K562 (cell line): Measurements from ENCODE around the gene IRAK3. TPM values are rescaled to one million over a fixed set of nuclear protein-coding genes. Genes with fewer than 3 reads are reported as not detected.

ENCODE experiments used
- ATAC-seq: fragments of 200-7000 bp; cut with Tn5 transposase; 3 replicates; pipeline ENCODE4 v1.9.1; 2020; ENCODE audit warnings: moderate library complexity
- BruUV-seq: library from RNA; stranded (reverse); fragments of 400-500 nt; replicated peaks from 2 replicates; lab custom pipeline; 2021; lab: Mats Ljungman, UMichigan
- CTCF ChIA-PET: fragments of 300-600 bp; formaldehyde crosslinking; extraction: SDS; loops from one replicate; lab custom pipeline; 2021; ENCODE audit warnings: low intra/inter-chr PET ratio; lab: Yijun Ruan, JAX
- POLR2A ChIA-PET: fragments of 300-600, 350-650 bp; sonication (Branson Sonifier 250); formaldehyde crosslinking; extraction: SDS; loops from one replicate; lab custom pipeline; 2021; ENCODE audit warnings: antibody characterized with exemption, inconsistent platforms; lab: Yijun Ruan, JAX
- DNase-seq, 4 experiments: peaks; one replicate each; pipeline versions ENCODE4 v3.0.0 to v3.0.0-alpha.2; 2011 to 2018; ENCODE audit warnings: low spot score in 3 of 4, mixed read lengths in 3 of 4; ENCODE audit errors: extremely low read depth in 1 of 4
- FAIRE-seq: peaks from 2 replicates; lab custom pipeline; 2011; peaks lifted over from hg19 to GRCh38; lab: Jason Lieb, UNC
- H2AFZ ChIP-seq: 2 replicates; pipeline ENCODE4 v1.6.0; 2011; ENCODE audit warnings: low read depth, low read length, control low read depth, inconsistent platforms
- H3K27ac ChIP-seq: fragments of 200-600 bp; 3 replicates; pipeline ENCODE4 v1.8.0; 2011; ENCODE audit warnings: low read depth, mild to moderate bottlenecking, control low read depth, inconsistent platforms, low read length, moderate library complexity, mixed read lengths; ENCODE audit errors: extremely low read depth
- H3K27me3 ChIP-seq, 2 experiments: fragments of 300-600 bp in 1 of 2; 2 replicates in 1 of 2; 3 replicates in 1 of 2; pipeline versions ENCODE4 v1.6.0 to v1.8.0; 2011; ENCODE audit warnings: inconsistent platforms in 2 of 2, low read length in 2 of 2, mild to moderate bottlenecking in 1 of 2, mixed read lengths in 1 of 2, moderate library complexity in 1 of 2; ENCODE audit not compliant: control insufficient read depth in 2 of 2, insufficient read depth in 2 of 2
- H3K36me3 ChIP-seq: fragments of 300-600 bp; 3 replicates; pipeline ENCODE4 v1.8.0; 2011; ENCODE audit warnings: mild to moderate bottlenecking, low read length, inconsistent platforms; ENCODE audit not compliant: control insufficient read depth, insufficient read depth
- H3K4me1 ChIP-seq, 2 experiments: fragments of 200-600 bp in 1 of 2; replicated peaks in 1 of 2; 2 replicates in 1 of 2; 3 replicates in 1 of 2; pipeline versions ENCODE4 v1.5.1 to v1.8.0; 2011; ENCODE audit warnings: inconsistent platforms in 2 of 2, low read length in 2 of 2, mild to moderate bottlenecking in 1 of 2, mixed read lengths in 1 of 2, moderate library complexity in 1 of 2; ENCODE audit not compliant: control insufficient read depth in 2 of 2, insufficient read depth in 2 of 2
- H3K4me2 ChIP-seq: 2 replicates; pipeline ENCODE4 v1.6.1; 2011; ENCODE audit warnings: low read length, control low read depth, inconsistent platforms, mixed read lengths; ENCODE audit not compliant: insufficient read depth
- H3K4me3 ChIP-seq: fragments of 200-600 bp; sonication (generic), shearing (Covaris generic); 2 replicates; pipeline ENCODE4 v1.5.1; 2016; ENCODE audit warnings: control low read depth, inconsistent platforms
- H3K79me2 ChIP-seq: fragments of 200-600 bp; 3 replicates; pipeline ENCODE4 v1.8.0; 2011; ENCODE audit warnings: low read length, inconsistent platforms; ENCODE audit not compliant: control insufficient read depth, insufficient read depth
- H3K9ac ChIP-seq, 2 experiments: 2 replicates each; pipeline versions ENCODE4 v1.6.0 to v1.6.1; 2011; ENCODE audit warnings: low read depth in 2 of 2, low read length in 2 of 2, control low read depth in 1 of 2, inconsistent platforms in 1 of 2, mild to moderate bottlenecking in 1 of 2, mixed read lengths in 1 of 2; ENCODE audit not compliant: insufficient read depth in 1 of 2
- H3K9me1 ChIP-seq: one replicate; pipeline ENCODE4 v1.6.0; 2011; ENCODE audit warnings: inconsistent platforms, mild to moderate bottlenecking, low read length, moderate library complexity; ENCODE audit not compliant: control insufficient read depth, insufficient read depth
- H3K9me3 ChIP-seq: replicated peaks from 2 replicates; pipeline ENCODE4 v1.5.1; 2011; ENCODE audit warnings: low read depth, low read length, inconsistent platforms; ENCODE audit not compliant: control insufficient read depth, insufficient read depth
- H4K20me1 ChIP-seq: replicated peaks from 2 replicates; pipeline ENCODE4 v1.6.1; 2011; ENCODE audit warnings: low read length, inconsistent platforms, mixed read lengths; ENCODE audit not compliant: control insufficient read depth, insufficient read depth
- ARHGAP35 ChIP-seq: fragments of 450-650 bp; IDR thresholded peaks from 2 replicates; pipeline ENCODE4 v1.6.1; 2018; ENCODE audit not compliant: partially characterized antibody
- BACH1 ChIP-seq: fragments of 200-800 bp; sonication (Bioruptor generic); IDR thresholded peaks from 2 replicates; pipeline ENCODE4 v1.6.1; 2016; ENCODE audit warnings: missing genetic modification characterization, missing compliant biosample characterization
- HCFC1 ChIP-seq: IDR thresholded peaks from 2 replicates; pipeline ENCODE4 v1.6.1; 2012; ENCODE audit warnings: low read depth, low read length, improper control_type of control experiment
- HDAC6 ChIP-seq: IDR thresholded peaks from 2 replicates; pipeline ENCODE4 v1.6.1; 2012; ENCODE audit warnings: low read depth, mild to moderate bottlenecking, control low read depth, inconsistent platforms, low read length, moderate library complexity
- JUN ChIP-seq, 2 experiments: sonication (generic) in 1 of 2; formaldehyde crosslinking in 1 of 2; IDR thresholded peaks; 2 replicates each; pipeline versions ENCODE4 v1.6.1 to v1.8.0; 2012 to 2022; ENCODE audit warnings: borderline replicate concordance in 2 of 2, mild to moderate bottlenecking in 2 of 2, improper control_type of control experiment in 1 of 2, low read depth in 1 of 2, low read length in 1 of 2, missing genetic modification reagents in 1 of 2
- MCM7 ChIP-seq, 2 experiments: fragments of 450-650 bp; IDR thresholded peaks; 2 replicates each; pipeline ENCODE4 v1.6.1; 2016 to 2018
- MLX ChIP-seq, 2 experiments: fragments of 450-650 bp in 1 of 2; sonication (generic) in 1 of 2; formaldehyde crosslinking; conservative IDR thresholded peaks; 2 replicates each; pipeline versions ENCODE4 v1.4.0 to v1.8.1; 2020 to 2022; ENCODE audit warnings: mild to moderate bottlenecking in 1 of 2, missing genetic modification reagents in 1 of 2
- PRMT5 ChIP-seq: sonication (generic); formaldehyde crosslinking; IDR thresholded peaks from 2 replicates; pipeline ENCODE4 v1.5.0; 2020; ENCODE audit warnings: missing genetic modification reagents
- TAF9B ChIP-seq: fragments of 450-650 bp; IDR thresholded peaks from 2 replicates; pipeline ENCODE4 v1.6.1; 2018; ENCODE audit warnings: mild to moderate bottlenecking; ENCODE audit not compliant: partially characterized antibody
- TCF3 ChIP-seq: sonication (generic); formaldehyde crosslinking; IDR thresholded peaks from 2 replicates; pipeline ENCODE4 v1.4.0; 2020; ENCODE audit warnings: mild to moderate bottlenecking, missing genetic modification reagents
- TOE1 ChIP-seq, 2 experiments: fragments of 450-650 bp in 1 of 2; sonication (generic) in 1 of 2; formaldehyde crosslinking in 1 of 2; IDR thresholded peaks; 2 replicates each; pipeline versions ENCODE4 v1.7.1 to v1.8.0; 2016 to 2022; ENCODE audit warnings: borderline replicate concordance in 2 of 2, mild to moderate bottlenecking in 2 of 2, antibody characterized with exemption in 1 of 2, inconsistent platforms in 1 of 2, low read depth in 1 of 2, missing genetic modification reagents in 1 of 2, moderate library complexity in 1 of 2
- ZFP36 ChIP-seq: fragments of 150-350 bp; IDR thresholded peaks from 2 replicates; pipeline ENCODE4 v1.6.1; 2018; ENCODE audit warnings: low read length, low read depth; ENCODE audit not compliant: partially characterized antibody
- ZNF436 ChIP-seq: fragments of 250-450, 450-650 bp; sonication (Bioruptor Pico); formaldehyde crosslinking; IDR thresholded peaks from 2 replicates; pipeline ENCODE4 v1.7.0; 2020; ENCODE audit warnings: mild to moderate bottlenecking
- ZNF512 ChIP-seq: IDR thresholded peaks from 2 replicates; pipeline ENCODE4 v1.6.1; 2016; ENCODE audit warnings: missing genetic modification characterization, missing compliant biosample characterization
- WGBS: fragments of 100-300 bp; shearing (Covaris generic); methylation state at CpG from one replicate; pipeline ENCODE4 v1.1.6; 2016; ENCODE audit warnings: low coverage, mixed read lengths; ENCODE audit not compliant: insufficient coverage; ENCODE audit errors: missing lambda C conversion rate; 5-methylcytosine and 5-hydroxymethylcytosine counted together
- in situ Hi-C: fragments of 300-500 bp; cut with MboI; formaldehyde crosslinking; loops from 4 replicates; pipeline ENCODE4 v1.15.0; 2018; ENCODE audit warnings: inconsistent platforms, mixed read lengths
- intact Hi-C: fragments of 100-400 bp; cut with micrococcal nuclease; formaldehyde crosslinking; loops from 2 replicates; pipeline ENCODE4 v1.14.2; 2022
- polyA plus RNA-seq, 8 experiments: library from polyadenylated mRNA; depleted of rRNA in 4 of 8; stranded (reverse) in 5 of 8; unstranded in 3 of 8; fragments of >200 nt; fragmentation: Nextera tagmentation in 2 of 8; fragmentation: Illumina TruSeq in 1 of 8; extraction: Ambion mirVana in 2 of 8; extraction: Trizol in 1 of 8; gene quantifications; 2 replicates each; pipeline versions ENCODE4 v1.2.1 to v1.2.3, GENCODE V29; 2011 to 2014; ENCODE audit warnings: inconsistent platforms in 1 of 8, missing spikeins in 1 of 8
- total RNA-seq, 7 experiments: library from RNA; depleted of rRNA in 6 of 7; stranded (reverse); fragments of >200 nt in 6 of 7; fragmentation: Illumina TruSeq in 2 of 7; extraction: Trizol in 2 of 7; gene quantifications; 2 replicates each; pipeline versions ENCODE4 v1.2.1 to v1.2.3, GENCODE V29; 2011 to 2021; ENCODE audit warnings: low replicate concordance in 1 of 7

IRAK3 gene
- total and polyA plus RNA-seq, 9 of the 15 experiments (the other 6 are each of a cell fraction or from before 2014, with no cell fraction given) = 0.06 to 0.09 (median 0.07) TPM; not detected in 6

GRCh38 chr12:66176105-66176900 lies 12.7 kb upstream of the IRAK3 start:
- intact Hi-C loops (no loop called here), in situ Hi-C loops (no loop called here)
- Histone ChIP-seq H4K20me1 (no peaks in the 10 kb centered on the region), H3K4me2 (no peak overlapping the region), H3K9me1 (no peaks in the 10 kb centered on the region), H2AFZ (no peak overlapping the region), H3K4me3 (no peak overlapping the region), H3K9me3 (no peaks in the 10 kb centered on the region), H3K9ac (no peak overlapping the region), H3K4me1 (peaks cover 0 to 3% of the 10 kb centered on the region in 2 experiments; a peak in 1 of 5 replicates), H3K27me3 (no peaks in the 10 kb centered on the region), H3K36me3 (no peaks in the 10 kb centered on the region), H3K79me2 (no peaks in the 10 kb centered on the region), H3K27ac (no peak overlapping the region)
- ChIA-PET CTCF (no interaction called here), POLR2A (no interaction called here)
- DNase-seq (no peak), FAIRE-seq (no peak), ATAC-seq (no peak)
- 0% methylated on average over 1 of the region's 1 CpG for WGBS
- BruUV-seq = no TSS peak
- no peak for TF ChIP-seq PRMT5
- TF ChIP-seq MCM7 (IDR thresholded peaks at IDR 0.05) = no peak
- no peak for TF ChIP-seq JUN (IDR thresholded peaks at IDR 0.05; ENCODE audit: borderline replicate concordance, low read depth, low read length)
- no peak for TF ChIP-seq JUN (CRISPR knock-in tag; IDR thresholded peaks at IDR 0.05; ENCODE audit: borderline replicate concordance)
- no peak for TF ChIP-seq HCFC1
- TF ChIP-seq TCF3 = no peak
- no peak for TF ChIP-seq MLX (CRISPR knock-in tag; conservative IDR thresholded peaks at IDR 0.05)
- no peak for TF ChIP-seq ZNF512 (tag)
- TF ChIP-seq HDAC6 = no peak
- TF ChIP-seq TOE1 (IDR thresholded peaks at IDR 0.05; ENCODE audit: borderline replicate concordance) = no peak
- TF ChIP-seq TOE1 (CRISPR knock-in tag; IDR thresholded peaks at IDR 0.05; ENCODE audit: borderline replicate concordance, low read depth) = no peak
- TF ChIP-seq ZNF436 = no peak
- TF ChIP-seq TAF9B = no peak
- TF ChIP-seq BACH1 (tag) = no peak
- TF ChIP-seq ARHGAP35 = no peak
- no peak for TF ChIP-seq ZFP36
